NCI-H345 treated with DMSO at 0.1 percent for 48 hours (cell line): ENCODE measurements around the gene STARD8.
"Not testable (repeated sequence)": the region's sequence is repeated elsewhere in the genome, so short reads cannot be mapped to it uniquely, and the experiment has no call there.

ENCODE experiments used
- DNase-seq: peaks from one replicate; lab custom pipeline; 2025; ENCODE audit not compliant: unreplicated experiment; lab: John Stamatoyannopoulos, UW

The STARD8 gene

GRCh38 chrX:68647156-68647957 lies at the start of gene STARD8:
Gene STARD8, plus strand, starts transcription at chrX:68647666. Its CDS starts 217 bp downstream, at chrX:68647883.
- DNase-seq = no peak

- DNase-seq = no peak
These were observed 48.6 kb upstream of the STARD8 start for GRCh38 chrX:68598841-68599240.

- DNase-seq = no peak
These were observed 48.0 kb upstream of the STARD8 start for GRCh38 chrX:68599256-68600152.

DNA sequence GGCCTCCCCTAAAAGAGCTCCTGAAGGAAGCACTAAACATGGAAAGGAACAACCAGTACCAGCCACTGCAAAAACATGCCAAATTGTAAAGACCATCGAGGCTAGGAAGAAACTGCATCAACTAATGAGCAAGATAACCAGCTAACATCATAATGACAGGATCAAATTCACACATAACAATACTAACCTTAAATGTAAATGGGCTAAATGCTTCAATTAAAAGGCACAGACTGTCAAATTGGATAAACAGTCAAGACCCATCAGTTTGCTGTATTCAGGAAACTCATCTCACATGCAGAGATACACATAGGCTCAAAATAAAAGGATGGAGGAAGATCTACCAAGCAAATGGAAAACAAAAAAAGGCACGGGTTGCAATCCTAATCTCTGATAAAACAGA lies 43.2 kb upstream of the STARD8 start:
- not testable (repeated sequence) for DNase-seq

GRCh38 chrX:68614733-68615132 lies 32.7 kb upstream of the STARD8 start:
- not testable (repeated sequence) for DNase-seq

- no peak for DNase-seq
These were observed 19.5 kb upstream of the STARD8 start for GRCh38 chrX:68627986-68628385.

DNA sequence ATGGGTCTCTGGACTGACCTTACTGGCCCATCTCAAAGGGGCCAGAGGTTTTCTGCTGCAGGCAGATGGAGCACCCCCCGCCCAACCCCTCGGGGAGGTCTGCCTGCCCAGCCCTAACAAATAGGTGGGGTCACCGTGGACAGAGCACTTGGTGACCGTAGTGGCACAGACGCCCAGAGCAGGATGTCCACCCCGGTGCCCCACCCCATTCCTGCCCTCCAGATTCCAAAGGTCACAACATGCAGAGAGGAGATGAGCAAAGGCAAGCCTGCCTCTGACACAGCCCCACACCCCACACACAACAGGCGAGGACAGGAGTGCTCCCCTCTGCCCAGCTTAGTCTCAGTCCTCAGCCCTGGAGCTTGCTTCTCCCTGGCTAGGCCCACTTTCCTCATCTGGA lies 17.5 kb upstream of the STARD8 start:
- not testable (repeated sequence) for DNase-seq

DNA sequence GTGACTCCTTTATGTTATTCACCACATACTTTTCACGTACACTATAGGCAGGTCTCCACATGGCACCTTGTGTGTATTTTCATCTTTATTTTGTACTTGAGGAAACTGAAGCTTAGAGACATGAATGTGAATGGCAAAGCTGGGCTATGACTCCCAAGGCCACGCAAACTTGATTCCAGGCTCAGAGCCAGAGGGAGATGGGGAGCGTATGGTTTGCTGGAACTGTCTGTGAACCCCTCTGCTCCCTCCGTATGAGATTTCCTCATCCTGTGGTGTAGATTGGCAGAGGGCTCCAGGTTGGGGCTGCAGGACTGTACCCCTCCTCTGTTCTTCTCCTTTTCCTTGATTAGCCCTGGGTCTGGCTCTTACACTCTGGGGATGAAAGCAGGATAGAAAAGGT lies 16.1 kb upstream of the STARD8 start:
- DNase-seq = no peak

DNA sequence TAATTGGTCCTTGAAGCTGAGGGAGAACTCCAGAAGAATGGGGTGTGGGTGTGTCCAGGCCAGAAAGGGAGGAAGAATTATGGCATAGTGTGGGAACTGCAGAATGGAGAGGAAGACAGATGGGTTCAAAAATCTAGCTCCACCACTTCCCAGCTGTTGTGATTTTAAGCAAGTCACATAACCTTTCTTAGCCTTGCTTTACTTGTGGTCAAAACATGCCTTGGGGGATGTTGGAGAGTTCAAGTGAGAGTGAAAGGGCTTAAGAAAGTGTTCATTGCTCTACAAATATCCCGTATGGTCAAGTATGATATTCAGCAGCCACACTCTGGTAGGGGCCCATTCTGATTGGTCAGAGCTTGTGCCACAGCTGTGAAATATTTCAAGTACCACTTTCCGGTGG lies 15.0 kb upstream of the STARD8 start:
- DNase-seq = no peak

- DNase-seq = no peak
These were observed 13.5 kb upstream of the STARD8 start for GRCh38 chrX:68633981-68634380.

- no peak for DNase-seq
These were observed 12.7 kb upstream of the STARD8 start for GRCh38 chrX:68634649-68635227.

GRCh38 chrX:68640661-68641060 lies 6.8 kb upstream of the STARD8 start:
- DNase-seq = no peak

DNA sequence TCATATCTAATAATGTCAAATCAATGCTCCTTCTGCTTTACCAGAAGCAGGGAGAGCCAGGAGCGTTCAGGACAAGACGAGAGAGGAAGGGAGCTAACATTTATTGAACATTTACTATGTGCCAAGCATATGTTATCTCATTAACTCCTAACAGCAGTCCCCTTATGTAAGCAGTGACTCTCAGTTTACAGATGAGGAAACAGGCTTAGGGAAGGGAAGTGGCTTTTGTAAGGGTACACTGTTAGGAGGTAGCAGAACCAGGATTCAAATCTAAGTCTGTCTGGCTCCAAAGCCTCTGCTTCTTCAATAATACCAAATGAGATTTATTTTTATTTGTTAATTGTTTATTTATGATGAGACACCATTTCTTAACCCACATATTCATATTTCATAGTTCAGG lies 2.6 kb upstream of the STARD8 start:
- no peak for DNase-seq

- DNase-seq = no peak
These were observed 1.0 kb upstream of the STARD8 start for GRCh38 chrX:68646421-68646820.

DNA sequence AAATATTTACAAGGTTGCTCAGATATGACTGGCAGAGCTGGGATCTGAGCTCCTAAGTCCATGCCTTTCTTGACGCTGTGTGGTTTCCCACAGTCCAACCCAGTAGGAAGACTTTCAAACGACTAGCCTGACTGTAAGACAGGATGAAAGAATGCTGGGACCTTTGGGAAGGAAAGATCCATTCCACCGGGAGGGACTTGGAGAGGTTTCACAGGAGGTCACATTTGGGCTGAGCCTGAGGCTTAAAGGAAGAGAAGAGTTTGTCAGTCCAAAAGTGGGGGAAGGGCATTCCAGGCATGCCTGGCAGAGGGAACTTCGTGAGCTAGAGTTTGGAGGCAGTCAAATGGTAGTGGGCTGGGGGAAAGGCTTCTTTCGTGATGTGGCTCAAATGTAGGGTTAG lies 1.5 kb downstream of the STARD8 start:
- DNase-seq = no peak

DNA sequence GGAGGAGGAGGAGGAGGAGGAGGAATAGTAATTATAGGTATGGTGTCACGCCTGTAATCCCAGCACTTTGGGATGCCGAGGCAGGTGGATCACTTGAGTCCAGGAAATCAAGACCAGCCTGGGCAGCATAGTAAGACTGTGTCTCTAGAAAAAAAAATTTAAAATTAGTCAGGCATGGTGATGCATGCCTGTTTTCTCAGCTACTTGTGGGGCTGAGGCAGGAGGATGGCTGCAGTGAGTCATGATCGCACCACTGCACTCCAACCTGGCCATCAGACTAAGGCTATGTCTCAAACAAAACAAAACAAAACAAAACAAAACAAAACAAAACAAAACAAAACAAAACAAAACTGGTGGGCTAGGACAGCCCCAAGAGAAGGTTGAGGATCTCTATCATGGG lies 3.0 kb downstream of the STARD8 start:
- no peak for DNase-seq

- DNase-seq = no peak
These were observed 3.6 kb downstream of the STARD8 start for GRCh38 chrX:68651110-68651509.

DNA sequence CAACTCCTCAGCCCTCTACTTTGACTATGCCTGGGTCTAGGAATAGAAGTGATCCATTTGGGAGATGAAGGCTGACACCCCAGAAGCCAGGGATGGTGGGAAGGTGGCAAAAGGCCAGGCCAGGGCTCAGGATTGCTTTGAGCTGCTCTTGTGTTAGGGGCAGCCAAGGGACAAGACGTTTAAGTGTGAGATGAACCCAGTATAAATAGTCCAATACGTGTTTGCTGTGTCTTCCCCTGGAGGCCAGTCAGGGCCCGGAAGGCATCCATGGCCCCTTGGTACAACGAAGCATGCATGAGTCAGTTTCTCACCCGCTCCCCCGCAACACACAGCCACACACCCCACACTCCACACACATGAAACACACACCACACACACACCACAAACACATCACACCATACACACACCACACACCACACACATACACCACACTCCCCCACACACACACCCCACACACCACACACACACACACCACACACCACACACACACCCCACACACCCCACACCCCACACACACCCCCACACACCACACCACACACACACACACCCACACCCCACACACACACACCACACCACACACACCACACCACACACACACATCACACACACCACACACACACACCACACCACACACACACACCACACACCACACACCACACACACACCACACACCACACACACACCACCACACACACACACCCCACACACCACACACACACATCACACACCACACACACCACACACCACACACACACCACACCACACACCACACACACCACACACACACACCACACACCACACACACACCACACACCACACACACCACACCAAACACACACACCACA lies 5.1 kb downstream of the STARD8 start:
- no peak for DNase-seq

- DNase-seq = no peak
These were observed 7.2 kb downstream of the STARD8 start for GRCh38 chrX:68654693-68655092.

DNA sequence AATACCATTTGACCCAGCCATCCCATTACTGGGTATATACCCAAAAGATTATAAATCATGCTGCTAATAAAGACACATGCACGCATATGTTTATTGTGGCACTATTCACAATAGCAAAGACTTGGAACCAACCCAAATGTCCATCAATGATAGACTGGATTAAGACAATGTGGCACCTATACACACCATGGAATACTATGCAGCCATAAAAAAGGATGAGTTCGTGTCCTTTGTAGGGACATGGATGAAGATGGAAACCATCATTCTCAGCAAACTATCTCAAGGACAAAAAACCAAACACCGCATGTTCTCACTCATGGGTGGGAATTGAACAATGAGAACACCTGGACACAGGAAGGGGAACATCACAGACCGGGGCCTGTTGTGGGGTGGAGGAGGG lies 9.0 kb downstream of the STARD8 start:
- not testable (repeated sequence) for DNase-seq

- DNase-seq = no peak
These were observed 11.1 kb downstream of the STARD8 start for GRCh38 chrX:68658530-68658929.
